Hematopoietic multipotent progenitor cell (in vitro differentiated cells): ENCODE results near the gene GYS1. TPM values are rescaled to one million over a fixed set of nuclear protein-coding genes. Genes with fewer than 3 reads are reported as not detected.

ENCODE experiments used
- DNase-seq, 3 donors: peaks; one replicate each; pipeline ENCODE4 v3.0.0-alpha.2; 2011 to 2015; ENCODE audit warnings: low read depth in 2 of 3, low spot score in 2 of 3
- total RNA-seq: library from RNA; depleted of rRNA; stranded (reverse); fragments of >200 nt; gene quantifications from one replicate; pipeline ENCODE4 v1.2.3, GENCODE V29; 2012

The GYS1 gene
- total RNA-seq, 1 donor = 42.8 TPM

DNA sequence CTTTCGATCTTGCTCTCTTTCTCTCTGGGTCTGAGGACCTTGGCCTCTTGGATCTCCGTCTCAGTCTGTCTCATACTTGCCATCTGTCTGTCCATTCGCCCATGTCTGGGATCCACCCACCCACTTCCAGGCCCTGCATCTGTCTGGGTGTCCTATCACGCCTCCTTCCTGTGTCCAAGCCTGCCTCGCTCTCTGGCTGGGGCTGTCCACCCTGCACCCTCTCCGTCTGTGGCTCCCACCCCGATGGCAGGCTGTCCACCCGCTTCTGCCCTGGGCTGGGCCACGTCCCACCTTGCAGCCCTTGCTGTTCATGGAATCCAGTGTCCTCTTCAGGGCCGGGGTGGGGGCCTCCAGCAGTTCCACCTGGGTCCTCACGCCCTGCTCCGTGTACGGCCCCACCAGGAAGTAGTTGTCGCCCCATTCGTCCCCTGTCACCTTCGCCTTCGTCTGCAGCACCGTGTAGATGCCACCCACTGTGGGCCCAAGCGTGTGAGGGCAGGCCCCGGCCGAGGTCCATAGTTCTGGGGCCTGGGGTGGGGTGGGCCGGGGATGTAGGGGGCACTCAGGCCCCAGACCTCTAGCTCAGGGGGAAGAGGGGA, 2.0 kb downstream of the GYS1 start:
- no peak for DNase-seq

DNA sequence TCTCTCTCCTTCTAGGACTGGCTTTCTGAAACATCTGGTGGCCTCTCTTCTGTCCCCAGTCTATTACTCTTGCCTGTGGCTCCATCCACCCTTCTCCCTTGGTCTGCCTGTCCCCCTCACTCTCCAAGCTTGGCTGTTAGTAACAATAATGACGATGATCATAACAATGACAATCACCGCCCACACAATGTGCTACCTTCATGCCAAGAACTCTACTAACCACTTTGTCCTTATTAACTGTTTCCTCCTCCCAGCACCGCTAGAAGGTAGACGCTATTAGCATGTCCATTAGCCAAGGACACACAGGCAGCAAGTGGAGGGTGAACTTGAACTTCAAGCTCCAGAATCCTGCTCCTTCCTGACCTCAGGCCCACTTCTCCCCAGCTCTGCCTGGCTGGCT, 2.7 kb downstream of the GYS1 start:
- no peak for DNase-seq

DNA sequence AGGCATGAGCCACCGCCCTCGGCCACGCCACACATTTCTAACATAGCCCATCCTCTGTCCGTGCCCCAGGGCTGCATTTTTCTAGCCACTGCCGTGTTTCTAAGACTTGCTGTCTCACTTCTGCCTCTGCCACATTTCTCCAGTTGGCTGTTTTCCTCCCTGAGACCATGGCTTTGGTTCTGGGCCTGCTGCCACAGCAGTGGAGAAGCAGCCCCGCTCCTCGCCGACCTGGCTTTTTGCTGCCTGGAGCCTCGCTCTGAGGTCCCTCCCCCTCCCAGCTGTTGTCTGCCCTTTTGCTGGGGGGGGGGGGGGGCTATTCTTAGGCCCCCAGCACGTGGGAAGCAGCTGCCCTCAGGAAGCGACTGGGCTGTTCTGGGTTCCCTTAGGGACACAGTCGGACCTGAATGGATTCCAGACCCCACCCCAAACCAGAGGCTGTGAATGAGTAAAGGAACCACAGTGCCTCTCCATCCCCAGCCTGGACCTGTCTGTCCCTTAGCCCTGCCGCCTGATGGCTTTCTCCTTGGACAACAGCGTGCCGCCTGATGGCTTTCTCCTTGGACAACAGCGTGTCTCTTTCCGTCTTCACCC, 3.3 kb downstream of the GYS1 start:
- DNase-seq = no peak

DNA sequence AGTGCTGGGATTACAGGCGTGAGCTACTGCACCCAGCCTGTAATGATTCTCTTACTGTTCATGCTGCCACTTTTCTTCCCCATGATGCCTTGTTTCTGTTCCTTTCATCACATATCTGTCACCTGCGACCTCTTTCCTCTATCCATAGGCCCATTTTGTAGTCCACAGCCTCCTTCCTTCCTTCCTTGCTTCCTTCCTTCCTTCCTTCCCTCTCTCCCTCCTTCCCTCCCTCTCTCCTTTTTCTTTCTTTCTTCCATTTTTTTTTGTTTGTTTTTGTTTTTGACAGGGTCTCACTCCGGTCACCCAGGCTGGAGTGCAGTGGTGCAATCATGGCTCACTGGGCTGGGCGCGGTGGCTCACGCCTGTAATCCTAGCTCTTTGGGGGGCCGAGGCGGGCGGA, 4.2 kb downstream of the GYS1 start:
- DNase-seq = no peak

DNA sequence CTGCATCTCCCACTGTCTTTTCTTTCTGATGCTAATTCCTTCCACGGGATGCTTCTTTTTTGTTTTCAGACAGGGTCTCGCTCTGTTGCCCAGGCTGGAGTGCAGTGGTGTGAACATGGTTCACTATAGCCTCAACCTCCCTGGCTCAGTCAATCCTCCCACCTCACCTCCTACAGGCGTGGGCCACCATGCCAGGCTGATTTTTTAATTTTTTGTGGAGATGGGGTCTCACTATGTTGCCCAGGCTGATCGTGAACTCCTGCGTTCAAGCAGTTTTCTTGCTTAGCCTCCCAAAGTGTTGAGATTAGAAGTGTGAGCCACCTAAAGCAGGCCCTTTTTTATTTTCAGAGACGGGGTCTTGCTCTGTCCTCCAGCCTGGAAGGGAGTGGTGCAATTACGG, 4.8 kb downstream of the GYS1 start:
- no peak for DNase-seq

DNA sequence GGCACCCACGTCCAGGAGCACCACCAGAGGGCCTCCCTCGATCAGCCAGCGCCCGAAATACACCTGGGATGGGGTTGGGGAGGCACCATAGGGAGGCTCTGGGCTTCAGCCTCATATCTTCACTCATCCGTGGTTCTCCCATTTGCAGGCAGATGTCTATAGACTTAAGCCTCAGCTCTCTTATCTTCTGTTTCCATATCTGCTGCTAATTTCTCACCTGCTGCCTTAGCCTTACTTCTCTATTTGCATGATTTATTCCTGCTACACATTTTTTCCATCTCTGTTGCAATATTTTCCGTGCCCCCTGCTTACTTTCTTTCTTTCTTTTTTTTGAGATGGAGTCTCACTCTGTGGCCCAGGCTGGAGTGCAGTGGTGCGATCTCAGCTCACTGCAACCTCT, 5.8 kb downstream of the GYS1 start:
- DNase-seq = no peak

DNA sequence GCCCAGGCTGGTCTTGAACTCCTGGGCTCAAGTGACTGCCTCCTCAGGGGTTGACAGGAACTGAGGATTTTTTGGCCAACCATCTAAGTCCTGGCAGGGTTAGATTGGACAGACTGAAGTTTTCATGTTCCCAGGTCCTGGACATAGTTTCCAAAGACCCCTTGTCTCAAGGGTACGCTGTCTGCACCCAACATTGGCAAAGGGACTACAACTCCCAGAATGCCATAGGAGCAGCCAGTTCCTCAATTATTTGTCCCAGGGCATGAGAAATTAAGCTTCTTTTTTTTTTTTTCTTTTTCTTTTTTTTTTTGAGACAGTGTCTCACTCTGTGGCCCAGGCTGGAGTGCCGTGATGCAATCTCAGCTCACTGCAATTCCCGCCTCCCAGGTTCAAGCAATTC, 6.9 kb downstream of the GYS1 start:
- DNase-seq = no peak

DNA sequence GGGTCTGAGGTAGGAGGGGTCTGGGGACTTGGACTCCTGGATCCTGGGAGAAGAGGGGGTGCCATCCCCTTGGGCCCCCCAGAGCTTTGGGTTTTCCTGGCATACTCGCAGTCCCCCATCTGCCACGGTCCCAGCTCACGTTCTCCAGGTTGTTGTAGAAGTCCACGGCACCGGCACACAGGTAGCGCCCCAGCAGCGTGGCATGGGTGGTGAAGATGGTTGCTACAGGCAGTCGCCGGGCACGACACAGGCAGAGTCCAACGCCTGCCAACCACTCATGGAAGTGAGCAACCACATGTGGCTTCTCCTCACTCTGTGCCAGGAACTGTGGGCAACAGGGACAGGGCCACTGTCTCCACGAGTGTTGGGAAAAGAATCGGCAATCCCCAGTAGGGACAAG, 7.4 kb downstream of the GYS1 start:
- no peak for DNase-seq

DNA sequence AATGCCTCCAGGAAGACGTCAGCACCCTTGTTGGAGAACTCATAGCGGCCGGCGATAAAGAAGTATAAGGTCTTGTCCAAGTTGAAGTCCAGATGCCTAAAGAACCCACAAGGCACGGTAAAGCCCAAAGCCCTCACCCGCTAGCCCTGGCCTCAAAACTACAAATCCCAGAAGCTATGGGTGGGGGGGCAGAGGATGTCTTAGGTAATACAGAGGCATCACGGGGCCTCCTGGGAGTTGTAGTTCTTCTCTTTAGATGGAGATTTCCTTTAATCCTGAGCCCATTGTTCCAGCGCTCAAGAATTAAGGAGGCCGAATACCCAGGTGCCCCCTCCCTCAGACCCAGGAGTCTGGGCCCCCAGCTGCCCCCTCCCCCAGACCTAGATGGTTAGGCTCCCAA, 10.8 kb downstream of the GYS1 start:
- DNase-seq = no peak

DNA sequence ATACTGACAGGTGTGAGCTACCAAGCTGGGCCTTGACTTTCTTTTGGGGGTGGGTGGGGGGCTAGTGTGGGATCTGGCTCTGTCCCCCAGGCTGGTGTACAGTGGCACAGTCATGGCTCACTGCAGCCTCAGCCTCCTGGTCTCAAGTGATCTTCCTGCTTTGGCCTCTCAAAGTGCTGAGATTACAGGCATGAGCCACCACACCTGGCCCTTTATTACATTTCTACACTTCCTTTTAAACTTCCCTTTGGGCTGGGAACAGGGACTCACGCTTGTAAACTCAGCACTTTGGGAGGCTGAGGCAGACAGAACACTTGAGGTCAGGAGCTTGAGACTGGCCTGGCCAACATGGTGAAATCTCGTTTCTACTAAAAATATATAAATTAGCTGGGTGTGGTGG, 16.0 kb downstream of the GYS1 start:
- no peak for DNase-seq

DNA sequence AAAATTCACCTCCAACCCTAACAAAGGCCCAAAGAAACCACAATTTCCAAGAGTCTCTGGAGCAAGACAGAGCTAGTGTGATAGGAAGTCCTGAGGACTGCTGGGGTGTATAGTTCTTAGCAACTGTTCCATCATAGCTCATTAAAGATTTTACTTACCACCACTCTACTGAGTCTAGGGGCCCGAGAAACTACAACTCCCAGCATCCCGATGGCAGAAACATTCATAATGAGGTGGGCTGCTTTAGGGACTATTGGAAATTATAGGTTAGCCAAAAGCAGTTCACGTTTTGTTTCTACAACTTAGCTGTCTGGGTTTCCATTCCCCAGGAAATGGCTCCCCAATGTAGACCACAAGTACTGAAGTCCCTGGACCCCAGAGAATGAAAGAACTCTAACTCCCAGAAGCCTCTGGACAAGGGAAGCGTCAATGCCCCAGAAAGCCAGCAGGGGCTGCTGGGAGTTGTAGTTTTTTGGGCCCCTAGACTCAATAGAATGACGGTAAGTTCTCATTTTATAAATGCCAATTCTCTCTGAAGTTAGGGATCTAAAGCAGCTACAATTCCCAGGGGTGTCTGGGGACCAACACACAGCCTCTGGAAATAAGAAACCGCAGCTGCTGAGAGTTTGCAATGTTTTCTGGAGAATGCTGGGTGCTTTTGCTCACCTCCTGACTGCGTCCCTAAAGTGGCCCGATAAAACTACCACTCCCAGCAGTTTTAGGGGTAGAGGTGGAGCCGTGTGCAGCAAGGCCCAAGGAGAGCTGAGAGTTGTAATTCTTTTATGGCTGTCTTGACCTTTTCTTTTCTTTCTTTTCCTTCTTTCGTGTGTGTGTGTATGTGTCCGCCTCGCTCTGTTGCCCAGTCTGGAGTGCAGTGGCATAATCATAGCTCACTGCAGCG, 16.9 kb downstream of the GYS1 start:
- DNase-seq = peak in 2 of 3 donors; percentile 63 to 83

DNA sequence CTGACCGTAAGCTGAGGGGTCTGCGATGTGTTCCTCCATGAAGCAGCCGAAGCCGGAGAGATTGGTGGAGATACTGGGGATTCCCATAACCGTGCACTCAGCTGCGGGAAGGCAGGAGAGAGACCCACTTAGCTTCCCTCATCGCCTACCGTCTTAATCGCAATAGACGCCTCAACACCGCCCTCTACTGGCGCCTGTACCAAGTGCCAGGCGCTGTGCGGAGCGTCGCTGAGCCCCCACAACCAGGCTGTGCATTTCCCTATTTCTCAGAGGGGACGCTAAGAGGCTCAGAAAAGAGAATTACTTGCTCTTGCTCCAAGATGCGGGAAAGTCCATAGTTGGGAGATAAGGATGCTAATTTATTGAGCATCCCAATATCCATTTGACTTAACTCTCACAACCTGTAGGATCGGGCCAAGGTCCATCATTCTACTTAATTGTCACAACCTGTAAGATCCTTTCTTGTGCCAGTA, 22.1 kb downstream of the GYS1 start:
- DNase-seq = peak; percentile 77 to 93 (median 89)

DNA sequence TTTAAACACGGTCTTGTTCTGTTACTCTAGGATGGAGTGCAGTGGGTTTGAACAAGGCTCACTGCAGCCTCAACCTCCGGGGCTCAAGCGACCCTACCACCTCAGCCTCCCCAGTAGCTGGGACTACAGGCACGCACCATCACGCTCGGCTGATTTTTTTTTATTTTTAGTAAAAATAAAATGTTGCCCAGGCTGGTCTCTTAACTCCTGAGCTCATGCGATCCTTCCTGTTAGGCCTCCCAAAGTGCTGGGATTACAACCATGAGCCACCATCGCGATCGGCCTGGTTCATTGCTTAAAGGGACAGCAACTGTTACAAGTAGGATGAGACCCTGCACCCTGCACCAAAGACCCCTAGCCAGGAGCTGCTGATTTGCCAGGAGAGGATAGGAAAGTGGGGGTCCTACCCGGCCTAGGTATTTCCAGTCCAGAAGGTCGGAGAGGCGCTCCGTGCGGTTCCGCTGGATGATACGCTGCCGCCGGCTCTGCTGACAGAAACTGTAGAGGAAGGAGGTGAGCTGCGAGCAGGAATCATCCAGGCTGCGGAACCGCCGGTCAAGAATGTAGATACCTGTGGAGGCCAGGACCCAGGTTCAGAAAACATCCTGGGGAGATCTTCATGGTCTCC, 22.9 kb downstream of the GYS1 start:
- no peak for DNase-seq

DNA sequence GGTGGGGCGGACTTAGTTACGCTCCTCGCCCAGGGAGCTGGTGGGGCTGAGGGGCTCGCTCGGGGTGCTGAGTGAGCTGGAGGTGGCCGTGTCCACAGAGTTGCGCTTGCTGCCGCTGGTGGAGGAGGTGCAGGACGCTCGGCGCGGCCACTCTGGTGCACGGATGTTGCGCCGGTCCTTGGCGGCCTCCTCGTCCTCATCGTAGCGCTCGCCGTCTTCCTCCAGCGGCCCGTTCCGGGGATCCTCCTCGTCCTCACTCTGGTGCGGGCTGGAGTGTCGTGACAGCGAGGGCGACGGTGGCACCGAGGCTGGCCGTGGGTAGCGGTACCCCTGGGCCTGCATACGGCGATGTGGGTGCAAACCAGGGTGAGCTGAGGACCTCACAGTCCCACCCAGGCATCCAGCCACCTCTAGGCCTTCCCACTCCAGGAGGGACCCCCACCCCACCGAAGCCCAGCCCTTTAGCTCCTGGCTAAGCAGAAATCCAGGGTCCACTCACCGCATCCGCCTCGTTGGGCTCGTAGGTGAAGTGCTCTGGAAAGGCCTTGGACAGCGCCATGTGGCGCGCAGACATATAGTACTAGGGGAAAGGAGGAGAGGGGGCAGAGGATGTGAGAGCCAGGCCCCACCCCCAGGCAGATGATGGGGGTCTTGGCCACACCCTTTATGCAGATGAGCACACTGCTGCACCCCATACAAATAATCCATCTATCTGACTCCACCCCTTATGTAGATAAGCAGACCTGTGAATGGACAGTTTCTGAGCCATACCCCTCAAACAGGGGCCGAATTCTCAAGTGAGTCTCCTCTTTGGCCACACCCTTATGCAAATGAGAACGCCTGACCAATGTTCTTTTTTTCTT, 23.6 kb downstream of the GYS1 start:
- peak in 2 of 3 donors; percentile 31 to 48 for DNase-seq

DNA sequence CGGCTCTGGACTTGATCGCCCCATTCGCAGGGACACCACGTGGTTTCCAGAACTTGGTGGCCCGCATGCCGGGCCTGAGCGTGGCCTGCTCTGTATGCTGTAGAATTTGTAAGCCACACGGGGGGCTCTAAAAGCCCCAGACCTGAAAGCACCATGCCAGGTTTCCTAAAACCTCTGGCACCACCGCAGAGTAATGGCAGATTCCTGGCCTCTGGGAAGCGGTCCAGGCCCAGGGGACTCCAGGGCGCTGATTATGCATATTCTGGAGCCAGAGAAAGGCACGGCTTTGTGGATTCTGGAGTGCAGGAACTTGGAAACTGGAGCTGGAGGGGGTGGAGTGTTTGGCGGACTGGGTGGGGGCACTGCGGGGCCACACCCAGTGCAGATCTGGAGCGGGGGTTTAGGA, 24.3 kb downstream of the GYS1 start:
- no peak for DNase-seq

DNA sequence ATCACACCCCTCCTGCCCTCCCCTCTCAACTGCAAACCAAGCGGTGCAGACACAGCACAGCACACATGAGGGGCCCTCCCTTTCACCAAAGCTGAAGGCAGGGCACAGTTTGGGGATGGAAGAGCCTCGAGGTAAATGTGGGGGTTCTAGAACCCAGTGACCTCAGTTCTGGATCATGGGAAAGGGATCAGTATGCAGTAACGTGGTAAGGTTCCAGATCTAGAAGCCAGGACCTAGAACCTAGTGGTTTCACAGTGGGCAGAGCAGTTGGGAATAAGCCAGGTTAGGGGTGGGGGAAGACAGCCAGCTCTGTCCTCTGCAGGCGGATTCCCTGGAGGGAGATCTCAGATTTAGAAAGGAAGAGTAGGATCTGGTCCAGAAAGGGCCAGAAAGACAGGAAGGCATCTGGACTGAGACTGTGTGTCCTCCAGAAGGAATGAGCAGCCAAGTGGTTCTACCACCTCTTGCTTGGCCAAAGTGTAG, 24.9 kb downstream of the GYS1 start:
- DNase-seq = no peak

DNA sequence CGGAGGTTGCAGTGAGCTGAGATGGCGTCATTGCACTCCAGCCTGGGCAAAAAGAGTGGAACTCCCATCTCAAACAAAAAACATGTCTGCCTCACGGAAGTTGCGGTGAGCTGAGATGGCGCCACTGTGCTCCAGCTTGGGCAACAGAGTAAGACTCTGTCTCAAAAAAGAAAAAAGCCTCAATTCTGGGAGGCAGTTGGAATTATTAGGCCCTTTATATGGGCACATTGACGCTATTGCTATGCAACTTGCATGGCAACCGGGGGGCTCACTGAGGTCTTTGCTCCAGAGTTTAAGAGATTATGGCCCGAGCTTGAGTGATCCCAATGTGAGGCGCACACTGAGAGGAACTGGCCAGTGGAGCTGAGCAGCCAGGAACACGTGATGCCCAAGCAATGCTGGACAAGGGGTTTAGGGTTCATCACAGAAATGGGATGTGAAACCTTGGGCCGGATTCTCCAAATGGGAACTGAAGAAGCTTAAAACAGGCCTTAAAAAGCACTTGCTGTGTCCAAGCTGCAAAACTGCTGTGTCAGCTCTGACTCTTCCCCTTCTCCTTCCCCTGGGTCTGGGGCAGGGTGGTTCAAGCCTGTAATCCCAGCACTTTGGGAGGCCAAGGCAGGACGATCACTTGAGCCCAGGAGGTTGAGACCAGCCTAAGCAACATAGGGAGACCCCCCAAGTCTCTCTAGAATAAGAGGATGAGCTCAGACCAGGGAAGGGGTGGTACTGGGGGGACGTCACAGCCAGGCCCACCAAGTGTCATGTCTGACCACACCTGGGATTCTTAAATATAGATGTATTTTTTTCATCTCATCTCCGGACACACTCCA, 25.5 kb downstream of the GYS1 start:
- peak in 1 of 3 donors; percentile 26 for DNase-seq

DNA sequence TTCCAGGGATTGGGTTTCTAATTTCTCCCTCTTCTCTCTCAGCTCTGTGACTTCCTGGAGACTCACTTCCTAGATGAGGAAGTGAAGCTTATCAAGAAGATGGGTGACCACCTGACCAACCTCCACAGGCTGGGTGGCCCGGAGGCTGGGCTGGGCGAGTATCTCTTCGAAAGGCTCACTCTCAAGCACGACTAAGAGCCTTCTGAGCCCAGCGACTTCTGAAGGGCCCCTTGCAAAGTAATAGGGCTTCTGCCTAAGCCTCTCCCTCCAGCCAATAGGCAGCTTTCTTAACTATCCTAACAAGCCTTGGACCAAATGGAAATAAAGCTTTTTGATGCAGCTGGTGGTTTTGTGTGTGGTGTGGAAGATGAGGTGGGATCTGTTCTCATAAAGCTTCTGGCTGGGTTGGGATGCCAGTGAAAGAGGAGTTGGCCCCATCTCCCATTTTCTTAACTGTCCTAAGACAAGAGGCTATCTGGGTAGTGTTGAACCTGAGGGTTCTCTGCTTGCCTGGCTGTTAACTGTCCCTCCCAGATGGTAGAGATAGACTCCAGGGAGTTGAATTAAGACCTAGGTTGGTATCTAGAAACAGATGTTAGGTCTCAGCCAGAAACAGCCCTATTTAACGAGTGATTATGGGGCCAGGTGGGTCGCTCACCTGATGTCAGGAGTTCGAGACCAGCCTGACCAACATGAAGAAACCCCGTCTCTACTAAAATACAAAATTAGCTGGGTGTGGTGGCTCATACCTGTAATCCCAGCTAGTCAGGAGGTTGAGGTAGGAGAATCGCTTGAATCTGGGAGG, 26.4 kb downstream of the GYS1 start:
- no peak for DNase-seq
